Activated CD8-positive, alpha-beta T cell treated with anti-CD3 and anti-CD28 coated beads, Interleukin-2, amount 10 ng/mL, durations not matched to agents 7 days and 5 days (primary cell): ENCODE data around the gene MAPKAPK2. TPM values are rescaled to one million over a fixed set of nuclear protein-coding genes. Genes with fewer than 3 reads are reported as not detected.

Experiments
- ATAC-seq: fragments of 150-1000 bp; cut with Tn5 transposase; one replicate; pipeline ENCODE4 v1.10.0; 2021; ENCODE audit warnings: moderate library complexity
- CTCF ChIA-PET: fragments of 350-600 bp; sonication (Branson Sonifier 250); formaldehyde crosslinking; loops from one replicate; lab custom pipeline; 2021; ENCODE audit warnings: antibody characterized with exemption; lab: Charles Lee
- POLR2A ChIA-PET: fragments of 350-600 bp; sonication (Branson Sonifier 250); formaldehyde crosslinking; loops from one replicate; lab custom pipeline; 2021; ENCODE audit warnings: antibody characterized with exemption; lab: Charles Lee
- DNase-seq: peaks from one replicate; pipeline ENCODE4 v3.0.0-alpha.2; 2020
- H3K27ac Mint-ChIP-seq: one replicate; pipeline ENCODE4 v1.8.0; 2021; ENCODE audit warnings: mild to moderate bottlenecking, mixed read lengths
- H3K27me3 Mint-ChIP-seq: one replicate; pipeline ENCODE4 v1.8.0; 2021; ENCODE audit warnings: low read depth, mixed read lengths
- H3K36me3 Mint-ChIP-seq: one replicate; pipeline ENCODE4 v1.8.0; 2021; ENCODE audit warnings: low read depth, mixed read lengths
- H3K4me1 Mint-ChIP-seq: one replicate; pipeline ENCODE4 v1.8.0; 2021; ENCODE audit warnings: low read depth, mixed read lengths
- H3K4me3 Mint-ChIP-seq: one replicate; pipeline ENCODE4 v1.8.0; 2021; ENCODE audit warnings: mild to moderate bottlenecking, mixed read lengths
- H3K9me3 Mint-ChIP-seq: one replicate; pipeline ENCODE4 v1.8.0; 2022; ENCODE audit warnings: mixed read lengths; ENCODE audit not compliant: insufficient read depth
- total RNA-seq, 2 experiments: library from RNA; stranded (reverse); gene quantifications; one replicate each; pipeline ENCODE4 v1.2.3, GENCODE V29; 2021

The MAPKAPK2 gene
- total RNA-seq, 2 experiments from 2014 or later, result 59.0 to 61.3 TPM

GRCh38 chr1:206661161-206661820, 23.4 kb upstream of the MAPKAPK2 start:
- ATAC-seq, result no peak
- no peaks in the 10 kb centered on the region for H3K36me3 Mint-ChIP-seq
- no peak overlapping the region for H3K4me3 Mint-ChIP-seq
- H3K27ac Mint-ChIP-seq, result no peak overlapping the region
- ChIA-PET CTCF (interaction anchor here (1.2 to 21.7 kb wide), 5 partner anchors 13 to 65 kb away, joined by 3 to 647 read pairs (median 64); partner anchors contain the start of genes DYRK3 and EIF2D), POLR2A (no interaction called here)
- H3K27me3 Mint-ChIP-seq, result peaks cover 50% of the 10 kb centered on the region
- H3K4me1 Mint-ChIP-seq, result peaks cover 26% of the 10 kb centered on the region
- no peak for DNase-seq
- no peaks in the 10 kb centered on the region for H3K9me3 Mint-ChIP-seq

- ChIA-PET POLR2A (interaction anchor here (0.6 to 1.4 kb wide), 2 partner anchors 27 to 50 kb away, joined by 3 to 8 read pairs; partner anchors contain the start of gene DYRK3), CTCF (interaction anchor here (0.6 to 21.7 kb wide), 31 partner anchors 7 to 320 kb away, joined by 3 to 647 read pairs (median 17); partner anchors contain the start of genes DYRK3, EIF2D and MAPKAPK2)
- no peaks in the 10 kb centered on the region for H3K36me3 Mint-ChIP-seq
- no peak overlapping the region for H3K27ac Mint-ChIP-seq
- no peaks in the 10 kb centered on the region for H3K9me3 Mint-ChIP-seq
- peaks cover 44% of the 10 kb centered on the region for H3K27me3 Mint-ChIP-seq
- ATAC-seq, result no peak
- DNase-seq, result no peak
- H3K4me1 Mint-ChIP-seq, result peaks cover 26% of the 10 kb centered on the region
- H3K4me3 Mint-ChIP-seq, result no peak overlapping the region
Observed at GRCh38 chr1:206662396-206663092, 22.2 kb upstream of the MAPKAPK2 start.

GRCh38 chr1:206663362-206663761, 21.3 kb upstream of the MAPKAPK2 start:
- H3K9me3 Mint-ChIP-seq, result no peaks in the 10 kb centered on the region
- ATAC-seq (no peak), DNase-seq (no peak)
- CTCF ChIA-PET, result interaction anchor here (0.8 to 21.7 kb wide), 65 partner anchors 8 to 409 kb away, joined by 3 to 647 read pairs (median 8); partner anchors contain the start of genes DYRK3, EIF2D, FCMR and IKBKE
- POLR2A ChIA-PET, result interaction anchor here (0.7 to 1.6 kb wide), 4 partner anchors 17 to 258 kb away, joined by 3 to 8 read pairs (median 4); partner anchors contain the start of genes DYRK3 and FCMR
- no peak overlapping the region for H3K27ac Mint-ChIP-seq
- no peaks in the 10 kb centered on the region for H3K36me3 Mint-ChIP-seq
- peaks cover 40% of the 10 kb centered on the region for H3K27me3 Mint-ChIP-seq
- H3K4me1 Mint-ChIP-seq, result peaks cover 23% of the 10 kb centered on the region
- H3K4me3 Mint-ChIP-seq, result no peak overlapping the region

- Mint-ChIP-seq H3K9me3 (no peaks in the 10 kb centered on the region), H3K36me3 (no peaks in the 10 kb centered on the region), H3K4me3 (no peak overlapping the region), H3K4me1 (peaks cover 22% of the 10 kb centered on the region), H3K27ac (no peak overlapping the region), H3K27me3 (peaks cover 37% of the 10 kb centered on the region)
- CTCF ChIA-PET, result interaction anchor here (0.6 to 21.7 kb wide), 77 partner anchors 9 to 408 kb away, joined by 3 to 647 read pairs (median 6); partner anchors contain the start of genes DYRK3, EIF2D, FCMR and IKBKE
- peak; percentile 84 for DNase-seq
- ATAC-seq, result peak; percentile 92
- POLR2A ChIA-PET, result interaction anchor here (0.6 to 1.6 kb wide), 6 partner anchors 18 to 491 kb away, joined by 3 to 8 read pairs (median 3); partner anchors contain the start of genes DYRK3 and FCMR
Observed at GRCh38 chr1:206663832-206664652, 20.7 kb upstream of the MAPKAPK2 start.

- no peaks in the 10 kb centered on the region for H3K36me3 Mint-ChIP-seq
- H3K4me3 Mint-ChIP-seq, result no peak overlapping the region
- ChIA-PET CTCF (interaction anchor here (0.8 to 21.7 kb wide), 55 partner anchors 9 to 388 kb away, joined by 3 to 647 read pairs (median 9); partner anchors contain the start of genes DYRK3, EIF2D, IKBKE and MAPKAPK2), POLR2A (interaction anchor here (1.3 kb wide), 1 partner anchor 257 kb away, joined by 3 read pairs; the partner anchor contains the start of gene FCMR)
- peaks cover 22% of the 10 kb centered on the region for H3K4me1 Mint-ChIP-seq
- no peaks in the 10 kb centered on the region for H3K9me3 Mint-ChIP-seq
- peaks cover 37% of the 10 kb centered on the region for H3K27me3 Mint-ChIP-seq
- ATAC-seq (no peak), DNase-seq (no peak)
- H3K27ac Mint-ChIP-seq, result no peak overlapping the region
Observed at GRCh38 chr1:206664740-206665139, 20.0 kb upstream of the MAPKAPK2 start.

GRCh38 chr1:206666031-206666561, 18.6 kb upstream of the MAPKAPK2 start:
- Mint-ChIP-seq H3K9me3 (no peaks in the 10 kb centered on the region), H3K4me3 (no peak overlapping the region), H3K4me1 (peaks cover 22% of the 10 kb centered on the region), H3K27ac (no peak overlapping the region), H3K36me3 (no peaks in the 10 kb centered on the region), H3K27me3 (peaks cover 39% of the 10 kb centered on the region)
- no peak for ATAC-seq
- DNase-seq, result no peak
- ChIA-PET CTCF (interaction anchor here (1.2 to 21.7 kb wide), 11 partner anchors 8 to 187 kb away, joined by 3 to 647 read pairs (median 32); partner anchors contain the start of genes DYRK3, EIF2D and MAPKAPK2), POLR2A (no interaction called here)

- H3K4me3 Mint-ChIP-seq, result no peak overlapping the region
- no peak for ATAC-seq
- POLR2A ChIA-PET, result no interaction called here
- no peaks in the 10 kb centered on the region for H3K36me3 Mint-ChIP-seq
- H3K27me3 Mint-ChIP-seq, result peaks cover 37% of the 10 kb centered on the region
- no peak for DNase-seq
- CTCF ChIA-PET, result interaction anchor here (0.7 to 21.7 kb wide), 14 partner anchors 9 to 738 kb away, joined by 3 to 647 read pairs (median 6); partner anchors contain the start of genes DYRK3, EIF2D and MAPKAPK2
- H3K9me3 Mint-ChIP-seq, result no peaks in the 10 kb centered on the region
- H3K4me1 Mint-ChIP-seq, result peaks cover 22% of the 10 kb centered on the region
- H3K27ac Mint-ChIP-seq, result no peak overlapping the region
Observed at GRCh38 chr1:206666954-206667665, 17.6 kb upstream of the MAPKAPK2 start.

- DNase-seq (no peak), ATAC-seq (no peak)
- peaks cover 27% of the 10 kb centered on the region for H3K27me3 Mint-ChIP-seq
- H3K4me1 Mint-ChIP-seq, result peaks cover 14% of the 10 kb centered on the region
- no peak overlapping the region for H3K4me3 Mint-ChIP-seq
- H3K36me3 Mint-ChIP-seq, result no peaks in the 10 kb centered on the region
- ChIA-PET CTCF (interaction anchor here (0.9 to 21.7 kb wide), 13 partner anchors 10 to 314 kb away, joined by 3 to 647 read pairs (median 4); partner anchors contain the start of genes DYRK3, EIF2D and MAPKAPK2), POLR2A (interaction anchor here (1.0 kb wide), 1 partner anchor 16 kb away, joined by 3 read pairs; the partner anchor contains the start of gene MAPKAPK2)
- peak overlapping the region; percentile 7 for H3K27ac Mint-ChIP-seq
- no peaks in the 10 kb centered on the region for H3K9me3 Mint-ChIP-seq
Observed at GRCh38 chr1:206668351-206668750, 16.4 kb upstream of the MAPKAPK2 start.

GRCh38 chr1:206668874-206669410, 15.8 kb upstream of the MAPKAPK2 start:
- Mint-ChIP-seq H3K27me3 (peaks cover 23% of the 10 kb centered on the region), H3K36me3 (no peaks in the 10 kb centered on the region), H3K27ac (no peak overlapping the region), H3K9me3 (no peaks in the 10 kb centered on the region), H3K4me3 (no peak overlapping the region), H3K4me1 (peaks cover 11% of the 10 kb centered on the region)
- DNase-seq (no peak), ATAC-seq (no peak)
- ChIA-PET CTCF (interaction anchor here (1.3 to 21.7 kb wide), 8 partner anchors 11 to 313 kb away, joined by 3 to 647 read pairs (median 5); partner anchors contain the start of genes DYRK3 and EIF2D), POLR2A (no interaction called here)
